Nephron (organoid): ENCODE results near the gene FAM110A.
"Not testable (repeated sequence)": the region's sequence is repeated elsewhere in the genome, so short reads cannot be mapped to it uniquely, and the experiment has no call there.

Source experiments
- H3K27ac Mint-ChIP-seq, 3 experiments: 2 replicates each; pipeline ENCODE4 v1.8.0; 2020; ENCODE audit warnings: mixed read lengths in 3 of 3, mild to moderate bottlenecking in 2 of 3, moderate library complexity in 1 of 3
- H3K27me3 Mint-ChIP-seq: 2 replicates; pipeline ENCODE4 v1.8.0; 2021; ENCODE audit warnings: low read depth, mild to moderate bottlenecking, moderate library complexity, mixed read lengths
- H3K36me3 Mint-ChIP-seq: 2 replicates; pipeline ENCODE4 v1.8.0; 2020; ENCODE audit warnings: low read depth, mixed read lengths
- H3K4me1 Mint-ChIP-seq: 2 replicates; pipeline ENCODE4 v1.8.0; 2020; ENCODE audit warnings: mixed read lengths
- H3K4me3 Mint-ChIP-seq, 3 experiments: 2 replicates each; pipeline ENCODE4 v1.8.0; 2020; ENCODE audit warnings: mild to moderate bottlenecking in 3 of 3, mixed read lengths in 3 of 3, moderate library complexity in 2 of 3
- H3K9me3 Mint-ChIP-seq: 2 replicates; pipeline ENCODE4 v1.8.0; 2020; ENCODE audit warnings: mixed read lengths
- CTCF ChIP-seq, 3 experiments: fragments of 200-600 bp; sonication (generic); IDR thresholded peaks; one replicate each; pipeline ENCODE4 v1.5.0; 2021; ENCODE audit warnings: antibody characterized with exemption in 3 of 3; ENCODE audit not compliant: unreplicated experiment in 3 of 3

FAM110A gene

GRCh38 chr20:889932-890463 lies 56.5 kb downstream of the FAM110A start:
- no peak for TF ChIP-seq CTCF (IDR thresholded peaks at IDR 0.05; ENCODE audit: unreplicated experiment in 3 of 3)
- Mint-ChIP-seq H3K36me3 (no peaks in the 10 kb centered on the region), H3K4me3 (no peak overlapping the region), H3K4me1 (peaks cover 18% of the 10 kb centered on the region), H3K27ac (no peak overlapping the region), H3K9me3 (no peaks in the 10 kb centered on the region), H3K27me3 (peaks cover 33% of the 10 kb centered on the region)

DNA sequence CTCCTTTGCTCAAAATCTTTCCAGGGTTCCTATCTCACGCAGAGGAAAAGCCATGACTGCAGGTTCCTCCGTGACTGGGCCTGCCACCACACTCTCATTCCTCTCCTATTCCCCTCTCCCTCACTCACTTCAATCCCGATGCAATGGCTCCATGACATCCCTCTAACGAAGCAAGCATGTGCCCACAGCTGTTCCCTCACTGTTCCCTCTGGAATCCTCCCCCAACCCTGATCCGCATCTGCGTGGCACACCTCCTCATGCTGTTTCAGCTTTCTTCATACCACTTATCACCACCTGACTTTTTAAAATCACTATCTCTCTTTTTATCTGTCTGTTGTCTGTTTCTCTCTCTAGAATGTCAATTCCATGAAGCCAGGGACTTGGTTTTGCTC lies 57.1 kb downstream of the FAM110A start:
- no peak overlapping the region for H3K27ac Mint-ChIP-seq
- peaks cover 27% of the 10 kb centered on the region for H3K27me3 Mint-ChIP-seq
- no peak for TF ChIP-seq CTCF (IDR thresholded peaks at IDR 0.05; ENCODE audit: unreplicated experiment in 3 of 3)
- no peak overlapping the region for H3K4me3 Mint-ChIP-seq
- H3K4me1 Mint-ChIP-seq, result peaks cover 18% of the 10 kb centered on the region
- no peaks in the 10 kb centered on the region for H3K36me3 Mint-ChIP-seq
- H3K9me3 Mint-ChIP-seq, result no peaks in the 10 kb centered on the region

- Mint-ChIP-seq H3K9me3 (no peaks in the 10 kb centered on the region), H3K4me3 (no peak overlapping the region), H3K36me3 (no peaks in the 10 kb centered on the region), H3K4me1 (peaks cover 18% of the 10 kb centered on the region), H3K27me3 (peaks cover 21% of the 10 kb centered on the region), H3K27ac (peak overlapping the region in 1 of 3 experiments; percentile 66)
- no peak for TF ChIP-seq CTCF (IDR thresholded peaks at IDR 0.05; ENCODE audit: unreplicated experiment in 3 of 3)
Measured at GRCh38 chr20:891058-891705, 57.7 kb downstream of the FAM110A start.

- Mint-ChIP-seq H3K4me3 (no peak overlapping the region), H3K4me1 (peaks cover 18% of the 10 kb centered on the region), H3K36me3 (no peaks in the 10 kb centered on the region), H3K9me3 (no peaks in the 10 kb centered on the region), H3K27ac (peak overlapping the region in 1 of 3 experiments; percentile 66), H3K27me3 (peaks cover 19% of the 10 kb centered on the region)
- no peak for TF ChIP-seq CTCF (IDR thresholded peaks at IDR 0.05; ENCODE audit: unreplicated experiment in 3 of 3)
Measured at GRCh38 chr20:891706-892080, 58.2 kb downstream of the FAM110A start.

- H3K4me3 Mint-ChIP-seq, H3K36me3 Mint-ChIP-seq, H3K9me3 Mint-ChIP-seq, H3K27ac Mint-ChIP-seq: not testable (repeated sequence)
- Mint-ChIP-seq H3K27me3 (peaks cover 20% of the 10 kb centered on the region), H3K4me1 (peaks cover 20% of the 10 kb centered on the region)
Measured at GRCh38 chr20:892371-892770, 58.9 kb downstream of the FAM110A start.
